T-helper 2 cell (primary cell): ENCODE measurements around the gene BLOC1S5.
"Not testable (repeated sequence)": the region's sequence is repeated elsewhere in the genome, so short reads cannot be mapped to it uniquely, and the experiment has no call there.

Source experiments
- DNase-seq, 5 experiments: peaks; one replicate each; pipeline versions ENCODE4 v3.0.0 to v3.0.0-alpha.2; 2012 to 2022

BLOC1S5 gene

DNA sequence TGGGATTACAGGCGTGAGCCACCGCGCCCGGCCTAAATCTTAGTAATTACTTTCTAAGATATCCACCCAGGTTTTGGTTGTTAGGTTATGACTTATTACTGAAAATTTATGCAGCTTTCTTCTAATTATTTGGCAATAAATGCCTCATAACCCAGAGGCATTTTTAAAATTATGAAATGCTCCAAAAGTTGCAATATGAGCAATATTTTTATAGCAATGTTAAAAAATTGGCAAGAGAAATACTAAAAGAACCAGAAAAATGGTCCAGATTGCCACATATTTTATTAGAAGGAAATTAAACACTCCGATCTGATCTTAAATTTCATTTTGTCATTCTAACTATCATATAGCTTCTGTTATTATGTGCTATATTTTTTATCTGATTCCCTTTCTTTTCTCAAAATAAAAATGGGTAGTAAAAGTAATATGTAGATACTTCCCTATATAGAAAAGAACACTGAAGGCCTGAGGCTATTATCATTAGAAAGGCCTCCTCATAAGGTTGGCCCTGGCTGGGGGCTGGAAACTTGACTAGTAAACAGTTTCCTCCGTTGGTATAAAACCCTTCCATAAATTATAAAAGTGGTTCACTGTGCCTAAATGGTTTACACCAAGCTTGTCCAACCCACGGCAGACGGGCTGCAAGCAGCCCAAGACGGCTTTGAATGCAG is 22.1 kb downstream of the BLOC1S5 start:
- DNase-seq: no peak

DNA sequence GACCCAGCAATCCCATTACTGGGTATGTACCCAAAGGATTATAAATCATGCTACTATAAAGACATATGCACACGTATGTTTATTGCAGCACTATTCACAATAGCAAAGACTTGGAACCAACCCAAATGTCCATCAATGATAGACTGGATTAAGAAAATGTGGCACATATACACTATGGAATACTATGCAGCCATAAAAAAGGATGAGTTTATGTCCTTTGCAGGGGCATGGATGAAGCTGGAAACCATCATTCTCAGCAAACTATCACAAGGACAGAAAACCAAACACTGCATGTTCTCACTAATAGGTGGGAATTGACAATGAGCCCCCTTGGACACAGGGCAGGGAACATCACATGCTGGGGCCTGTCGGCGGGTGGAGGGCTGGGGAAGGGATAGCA is 30.1 kb downstream of the BLOC1S5 start:
- DNase-seq: not testable (repeated sequence)

DNA sequence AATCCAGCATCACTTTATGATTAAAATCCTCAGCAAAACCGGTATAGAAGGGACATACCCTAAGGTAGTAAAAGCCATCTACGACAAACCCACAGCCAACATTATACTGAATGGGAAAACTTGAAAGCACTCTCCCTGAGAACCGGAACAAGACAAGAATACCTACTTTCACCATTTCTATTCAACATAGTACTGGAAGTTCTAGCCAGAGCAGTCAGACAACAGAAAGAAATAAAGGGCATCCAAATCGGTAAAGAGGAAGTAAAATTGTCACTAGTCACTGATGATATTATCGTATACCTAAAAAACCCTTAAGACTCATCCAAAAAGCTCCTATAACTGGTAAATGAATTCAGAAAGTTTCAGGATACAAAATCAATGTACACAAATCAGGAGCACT is 33.3 kb downstream of the BLOC1S5 start:
- no peak for DNase-seq

DNA sequence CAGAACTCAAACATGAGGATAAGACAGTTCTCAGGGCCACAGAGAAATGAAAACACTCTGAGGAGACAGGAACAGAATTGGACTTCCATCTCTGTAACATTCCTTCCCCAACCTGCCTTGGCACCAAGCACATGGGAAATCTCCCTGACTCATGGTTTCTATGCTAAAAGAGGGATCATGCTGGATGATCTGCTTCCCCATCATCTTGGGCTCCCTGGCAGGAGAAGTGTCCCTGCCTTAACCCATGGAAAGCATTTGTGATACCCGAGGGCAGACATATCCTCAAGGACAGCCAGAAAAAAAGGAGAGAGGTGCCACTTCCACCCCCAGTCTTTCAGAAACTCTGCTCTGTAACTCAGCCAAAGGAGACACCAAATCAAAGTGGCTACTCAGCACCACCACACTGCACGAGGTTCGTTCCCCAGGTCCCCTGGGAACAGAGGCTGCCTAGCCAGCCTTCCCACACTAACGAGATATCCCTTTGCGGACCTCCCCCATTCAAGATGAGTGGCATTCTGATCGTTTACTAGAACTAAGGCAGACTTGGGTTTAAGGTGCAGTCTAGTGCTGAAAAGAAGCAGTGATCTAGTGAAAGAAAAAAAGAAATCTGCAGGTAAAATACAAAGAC is 34.8 kb downstream of the BLOC1S5 start:
- DNase-seq: no peak

DNA sequence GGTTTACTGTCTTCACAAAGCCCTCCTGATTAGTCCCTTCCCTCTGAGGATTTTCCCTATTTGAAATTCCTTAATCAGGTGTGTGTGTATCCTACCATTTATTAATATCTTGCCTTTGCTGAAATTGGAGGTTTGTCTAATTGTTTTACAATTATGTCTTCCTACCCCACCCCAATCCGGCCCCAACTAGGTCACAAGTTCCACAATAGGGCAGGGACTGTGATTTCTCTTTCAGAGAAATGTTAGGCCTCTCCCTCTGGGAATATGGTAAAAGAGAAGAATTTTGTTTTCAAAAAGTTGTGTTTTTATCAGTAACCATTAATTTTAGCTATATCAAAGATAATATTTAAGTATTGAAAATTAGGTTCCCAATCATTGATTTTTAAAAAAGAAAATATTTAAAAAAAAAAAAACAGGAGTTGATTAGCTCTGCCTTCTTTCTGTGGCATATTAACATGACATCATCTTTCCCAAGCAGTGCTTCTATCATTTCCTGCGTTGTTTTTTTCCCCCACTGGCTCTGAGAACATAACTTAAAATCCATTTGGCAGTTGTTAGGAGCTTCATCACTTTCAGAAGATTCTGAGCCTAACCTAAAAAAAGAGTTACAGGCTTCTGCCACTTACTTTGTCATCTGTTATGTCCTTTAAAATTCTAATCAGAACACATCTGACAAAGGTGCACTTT is 36.1 kb downstream of the BLOC1S5 start:
- no peak for DNase-seq

DNA sequence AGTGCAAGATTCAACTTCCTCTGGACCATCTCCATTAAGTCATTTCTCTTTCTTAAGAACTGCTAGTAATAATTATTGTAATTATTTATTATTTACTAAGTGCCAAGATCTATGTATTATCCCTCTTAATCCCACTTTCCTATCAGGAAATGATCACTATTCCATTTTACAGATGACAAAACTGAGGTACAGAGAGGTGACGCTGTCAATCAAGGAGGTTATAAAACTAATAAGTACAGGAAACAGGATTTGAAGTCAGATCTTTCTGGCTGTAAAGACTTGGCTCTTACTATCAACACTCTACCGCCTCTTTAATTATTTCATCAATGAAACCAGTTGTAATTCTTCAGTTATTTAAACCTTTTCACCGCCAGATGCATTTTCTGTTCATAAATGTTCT is 37.4 kb downstream of the BLOC1S5 start:
- DNase-seq: no peak

DNA sequence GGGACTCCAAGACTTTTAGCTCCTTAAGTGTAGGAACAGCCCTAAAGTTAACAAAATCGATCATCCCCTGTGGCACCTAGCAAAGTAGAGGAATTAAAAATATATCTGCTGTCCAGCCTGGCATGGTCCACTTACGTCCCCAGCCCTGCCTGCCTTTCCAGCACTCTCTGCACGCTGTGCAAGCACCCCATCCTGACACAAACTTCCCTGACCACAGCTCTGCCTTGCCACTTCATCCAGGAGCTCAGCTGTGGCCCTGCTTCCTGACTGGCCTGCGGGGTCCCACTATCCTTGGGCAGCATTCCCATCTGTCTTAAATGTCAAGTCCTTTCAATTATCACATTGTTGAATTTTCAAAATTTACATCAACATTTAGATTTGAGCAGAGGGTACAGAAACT is 39.0 kb downstream of the BLOC1S5 start:
- DNase-seq: no peak

DNA sequence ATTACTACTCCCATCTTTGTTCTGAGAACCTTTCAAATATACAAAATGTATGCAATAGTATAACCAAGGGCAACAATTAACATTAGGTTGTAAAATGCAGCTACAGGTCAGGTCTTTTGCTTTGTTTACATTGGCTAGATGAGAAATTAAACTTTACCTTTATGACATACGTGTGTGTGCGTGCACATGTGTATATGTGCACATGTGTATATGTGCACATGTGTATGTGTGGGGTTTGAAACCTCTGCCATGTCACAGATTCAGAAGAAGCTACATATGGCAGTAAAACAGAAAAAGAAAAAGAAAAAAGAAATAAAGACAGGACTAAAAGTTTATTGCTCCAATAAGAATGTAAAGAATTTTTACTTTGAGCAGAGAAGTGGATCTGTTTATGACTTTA is 40.6 kb downstream of the BLOC1S5 start:
- DNase-seq: no peak

DNA sequence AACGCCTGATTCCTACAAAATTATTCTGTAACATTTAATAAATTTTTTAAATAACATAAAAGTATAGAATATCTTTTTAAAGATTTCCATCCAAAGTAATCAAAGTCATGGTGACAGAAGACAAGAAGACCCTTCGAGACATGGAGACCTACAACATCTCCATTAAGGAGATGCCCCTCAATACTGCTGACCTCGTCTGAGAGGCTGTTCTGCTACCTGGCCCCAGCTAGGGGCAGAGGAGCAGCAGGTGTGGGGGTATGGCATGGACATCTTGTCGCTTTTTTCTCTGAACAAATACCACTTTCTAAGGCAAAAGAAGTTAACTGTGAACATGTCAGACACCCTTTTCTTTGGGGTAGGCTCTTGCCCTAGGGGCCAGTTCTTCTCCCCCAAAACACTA is 44.1 kb downstream of the BLOC1S5 start:
- DNase-seq: no peak

DNA sequence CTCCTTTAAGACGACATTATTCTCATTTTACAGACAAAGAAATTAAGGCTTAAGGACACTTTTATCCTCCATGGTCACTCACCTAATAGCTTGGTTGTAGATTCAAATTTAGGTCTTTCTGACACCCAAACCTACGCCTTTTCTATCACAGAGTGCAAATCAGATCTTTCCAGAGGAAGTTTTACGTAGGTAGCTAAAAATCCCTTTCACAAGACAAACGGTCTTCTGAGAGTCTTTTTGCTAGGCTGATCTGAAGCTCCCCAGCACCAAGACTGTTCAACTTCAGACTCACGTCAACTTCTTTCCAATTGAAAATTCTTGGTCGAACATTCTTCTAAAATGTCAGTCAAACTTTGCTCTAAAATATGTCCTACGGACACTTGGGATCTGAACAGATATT is 46.5 kb downstream of the BLOC1S5 start:
- DNase-seq: no peak

DNA sequence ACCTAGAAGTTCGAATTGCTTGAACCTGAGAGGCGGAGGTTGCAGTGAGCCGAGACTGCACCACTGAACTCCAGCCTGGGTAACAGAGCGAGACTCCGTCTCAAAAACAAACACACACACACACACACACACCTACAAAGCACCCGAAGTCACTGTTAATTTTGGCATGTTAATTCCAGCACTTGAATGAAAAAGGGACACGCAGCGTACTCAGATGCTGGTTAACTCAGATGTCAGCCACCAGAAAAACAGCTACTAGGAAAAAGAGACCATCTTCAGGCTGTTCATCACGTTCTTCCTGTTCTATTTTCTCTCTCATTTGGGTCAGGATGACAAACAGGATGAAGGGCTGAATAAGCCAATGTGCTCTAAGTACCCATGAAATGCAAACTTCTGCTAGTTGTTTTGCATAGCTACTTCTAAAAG is 46.9 kb downstream of the BLOC1S5 start:
- no peak for DNase-seq

DNA sequence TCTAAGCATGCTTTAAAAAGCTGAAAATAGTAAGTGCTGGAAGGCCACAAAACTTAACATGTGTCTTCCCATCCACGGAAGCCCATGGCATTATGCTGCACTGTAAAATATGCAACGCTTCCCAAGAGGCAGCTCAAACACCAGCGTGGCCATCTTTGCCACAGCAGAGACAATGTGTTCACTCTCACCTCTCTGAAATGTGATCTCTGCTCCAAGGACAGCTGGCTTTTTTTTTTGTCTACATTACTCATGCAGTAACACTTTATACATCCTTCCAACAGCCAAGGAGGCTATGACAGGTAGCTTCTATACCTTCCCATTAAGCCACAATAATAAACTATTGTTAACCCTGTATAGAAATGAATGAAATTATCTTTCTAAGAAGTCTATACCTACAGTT is 49.2 kb downstream of the BLOC1S5 start:
- DNase-seq: no peak

DNA sequence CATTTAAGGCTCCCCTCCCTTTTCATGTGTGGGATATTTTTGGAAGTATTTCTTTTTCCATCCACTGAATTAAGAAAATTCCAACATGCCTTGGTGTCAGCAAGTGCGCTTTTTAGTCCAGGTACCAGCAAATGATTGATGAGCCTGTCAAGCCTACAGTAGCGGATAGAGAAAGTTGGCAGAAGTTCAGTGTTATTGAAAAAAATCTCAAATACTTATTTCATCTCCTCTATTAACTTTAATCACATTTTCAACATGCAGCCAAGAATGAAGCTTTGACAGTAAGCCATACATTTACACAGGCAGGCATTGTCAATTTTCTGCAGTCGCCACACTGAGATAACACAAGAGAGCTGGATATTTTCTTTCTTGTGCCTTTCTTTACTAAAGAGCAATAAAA is 50.4 kb downstream of the BLOC1S5 start:
- DNase-seq: no peak

DNA sequence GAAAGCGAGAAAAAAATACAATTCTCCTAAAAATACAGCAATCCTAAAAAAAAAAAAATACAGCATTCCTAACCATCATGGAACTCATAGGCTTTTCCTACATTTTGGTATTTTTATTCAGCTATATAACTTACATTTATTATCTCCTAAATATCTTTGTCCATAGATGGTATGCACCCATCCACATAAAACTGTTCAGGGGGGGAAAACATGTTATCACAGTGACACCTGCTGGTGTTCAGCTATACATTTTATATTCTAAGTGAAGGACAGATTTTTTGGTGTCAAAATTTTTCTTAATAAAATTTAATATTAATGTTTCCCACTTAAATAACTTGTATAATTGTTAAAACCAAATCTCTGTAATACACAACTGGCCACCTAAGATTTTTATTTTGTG is 58.0 kb downstream of the BLOC1S5 start:
- DNase-seq: peak in 1 of 5 experiments; percentile 29

DNA sequence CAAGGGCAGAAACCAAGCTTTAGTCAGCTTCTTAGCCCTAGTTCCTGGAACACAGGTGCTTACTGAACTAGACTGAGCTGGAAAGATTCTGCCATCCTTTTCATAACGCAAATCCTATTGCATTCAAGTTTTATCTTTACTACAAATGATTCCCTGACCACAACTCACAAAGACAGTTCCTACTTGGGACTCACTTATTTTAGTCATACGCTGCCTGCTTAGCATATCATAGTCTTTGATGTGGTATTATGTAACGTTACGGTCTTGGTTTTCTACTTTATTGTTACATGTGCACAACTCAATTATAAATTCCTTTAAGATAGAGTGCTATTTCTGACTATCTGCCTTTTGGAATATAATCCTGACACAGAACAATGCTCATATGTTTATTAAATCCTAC is 59.1 kb downstream of the BLOC1S5 start:
- no peak for DNase-seq

DNA sequence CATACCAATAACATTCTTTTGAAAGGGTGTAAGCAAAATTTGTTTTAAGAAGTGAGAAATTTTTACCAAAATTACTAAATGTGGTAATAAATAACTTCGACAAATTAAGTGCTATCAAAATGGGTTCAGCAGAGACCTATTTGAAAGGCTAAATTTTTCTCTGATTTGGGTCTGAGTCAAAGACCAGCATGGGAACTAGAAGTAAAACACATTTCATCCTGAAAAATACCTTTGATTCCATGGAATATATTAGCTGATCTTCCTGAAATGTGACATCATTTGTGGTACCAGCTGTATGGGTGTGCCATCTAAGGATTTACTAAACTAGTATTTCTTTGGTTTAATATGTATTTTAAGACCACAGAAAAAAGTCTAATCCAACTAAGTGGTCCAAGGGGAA is 63.6 kb downstream of the BLOC1S5 start:
- no peak for DNase-seq

DNA sequence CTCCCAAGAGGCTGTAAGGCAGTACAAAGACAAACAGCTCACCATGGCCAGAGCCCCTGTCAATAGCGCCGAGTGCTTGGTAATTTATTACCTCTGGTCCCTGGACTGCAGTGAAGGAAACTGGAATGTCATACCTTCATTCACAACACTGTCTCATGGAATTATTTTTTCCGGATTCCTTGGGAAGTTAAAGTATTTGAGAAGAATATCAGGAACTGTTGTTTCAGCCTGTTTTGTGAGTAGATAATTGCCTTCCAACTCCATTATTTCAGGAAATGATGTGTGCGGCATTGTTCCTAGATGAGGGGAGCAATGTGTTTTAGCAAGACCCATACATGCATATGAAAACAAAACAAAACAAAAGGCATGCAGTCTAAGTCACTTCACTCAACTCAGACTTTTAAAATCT is 64.0 kb downstream of the BLOC1S5 start:
- DNase-seq: no peak

DNA sequence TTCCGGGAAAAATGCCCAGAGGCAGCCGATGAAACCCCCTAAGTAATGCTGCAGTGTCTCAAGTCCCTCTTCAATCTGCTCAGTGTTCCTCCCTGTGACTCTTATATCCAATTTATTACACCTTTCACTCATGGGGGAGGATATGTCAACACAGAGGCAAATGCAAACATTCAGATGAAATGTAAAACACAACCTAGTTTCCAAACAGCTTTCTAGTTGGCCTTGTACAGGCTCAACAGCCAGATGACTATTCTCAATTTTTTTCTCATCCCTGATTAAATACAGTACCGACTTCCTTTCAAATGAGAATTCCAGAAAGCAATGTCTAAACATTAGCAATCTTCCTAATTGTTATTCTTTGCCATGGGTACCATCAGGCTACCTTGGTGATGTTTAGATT is 65.0 kb downstream of the BLOC1S5 start:
- DNase-seq: no peak

DNA sequence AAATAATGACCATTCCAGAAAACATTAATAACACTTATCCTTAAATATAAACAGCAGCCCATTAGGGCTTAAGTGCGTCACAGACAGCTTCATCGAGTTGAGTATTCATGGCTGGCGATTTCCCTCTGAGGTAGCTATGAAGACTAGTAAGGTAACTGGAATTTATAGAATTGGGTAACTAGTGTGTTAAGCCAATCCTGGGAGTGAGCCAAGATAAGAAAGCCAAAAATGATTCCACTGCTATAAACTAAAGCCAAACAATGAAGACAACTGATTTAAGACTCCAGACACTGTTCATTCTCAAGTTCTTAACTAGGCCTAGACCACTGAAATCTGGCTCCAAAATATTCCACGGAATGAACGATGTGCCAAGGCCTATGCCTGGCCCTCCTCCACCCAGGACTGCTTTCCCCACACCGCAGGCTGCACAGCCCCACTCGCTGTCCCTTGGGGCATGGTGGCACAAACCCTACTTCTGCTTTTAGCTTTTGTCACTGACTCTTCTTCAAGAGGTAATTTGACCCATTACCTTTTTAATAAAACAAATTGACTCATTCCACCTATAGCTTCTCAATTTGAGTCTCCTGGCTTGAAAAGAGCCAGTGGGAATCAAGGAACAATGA is 66.0 kb downstream of the BLOC1S5 start:
- no peak for DNase-seq

DNA sequence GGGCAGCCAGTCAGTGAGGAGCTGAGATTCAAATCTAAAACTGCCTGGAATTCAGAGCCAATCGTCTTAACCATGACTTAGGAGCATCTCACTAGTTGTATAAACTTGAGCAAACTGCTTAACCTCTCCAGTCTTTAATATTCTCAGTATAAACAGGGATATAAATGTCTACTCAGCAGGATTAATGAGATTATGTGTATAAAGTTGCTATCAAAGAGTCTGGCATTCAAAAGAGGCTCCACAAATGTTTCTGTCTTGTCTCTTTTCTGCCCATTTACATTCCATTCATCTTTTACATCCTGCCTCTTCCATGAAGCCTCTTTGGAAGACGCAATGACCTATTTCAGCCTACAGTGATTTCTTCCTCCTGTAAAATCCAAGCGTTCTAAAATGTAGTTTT is 66.9 kb downstream of the BLOC1S5 start:
- no peak for DNase-seq

DNA sequence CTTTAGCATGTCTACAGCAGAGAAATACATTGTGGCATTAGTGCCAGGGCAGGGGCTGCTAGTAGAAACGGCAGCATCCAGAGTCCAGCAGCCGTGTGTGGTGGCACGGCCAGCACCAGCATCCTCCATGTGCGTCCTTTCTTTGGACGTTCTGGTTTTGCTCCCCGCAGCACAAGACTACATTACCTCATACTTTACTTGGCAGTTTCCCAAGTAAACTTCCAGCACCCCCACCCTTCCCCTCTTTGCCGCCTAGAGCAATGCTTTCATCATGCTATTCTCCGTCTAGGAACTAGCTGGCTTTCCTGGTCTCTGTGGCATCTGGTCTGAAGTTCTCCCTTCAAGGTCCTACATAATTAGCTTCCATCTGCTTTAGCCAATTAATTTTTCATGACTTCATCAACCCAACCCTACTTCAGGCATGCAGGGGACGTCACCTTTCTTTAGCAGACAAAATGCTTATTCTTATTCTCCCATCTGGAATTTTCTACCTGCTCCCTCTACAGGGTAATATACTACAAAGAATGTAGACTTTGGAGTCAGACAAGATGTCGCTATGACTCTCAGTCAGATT is 67.6 kb downstream of the BLOC1S5 start:
- DNase-seq: no peak

DNA sequence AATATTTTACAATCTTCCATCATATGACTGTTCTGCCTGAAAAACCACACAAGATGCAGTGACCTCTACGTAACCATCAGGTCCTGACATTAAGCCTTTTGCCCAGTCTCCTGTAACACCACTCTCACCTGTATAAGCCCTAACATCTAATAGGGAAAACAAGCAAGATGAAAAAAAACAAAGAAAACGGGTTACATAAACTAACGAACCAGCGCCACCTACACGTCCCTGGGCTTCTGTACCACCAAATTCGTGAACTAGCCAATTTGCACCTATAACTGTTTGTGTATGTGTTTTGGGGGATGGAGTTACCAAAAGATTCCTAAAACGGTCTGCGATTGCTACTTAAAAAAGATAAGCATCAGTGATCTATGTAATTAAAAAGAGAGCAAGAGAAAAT is 70.2 kb downstream of the BLOC1S5 start:
- DNase-seq: no peak

DNA sequence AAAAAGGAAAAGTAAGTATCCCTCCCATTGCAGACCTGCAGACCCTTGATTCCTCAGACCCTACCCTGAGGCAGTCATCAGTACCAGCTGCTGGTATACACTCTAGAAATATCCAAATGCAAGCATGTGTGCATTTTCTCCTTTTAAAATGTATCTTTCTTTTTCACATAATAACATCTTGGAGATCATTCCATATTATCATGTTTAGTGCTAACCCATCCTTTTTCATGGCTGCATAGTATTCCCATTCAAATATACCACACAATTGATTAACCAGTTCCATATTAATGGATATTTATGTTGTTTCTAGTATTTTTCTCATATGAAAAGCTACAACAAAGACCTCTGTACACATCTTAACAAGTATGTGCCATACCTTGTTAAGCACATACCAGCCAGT is 70.8 kb downstream of the BLOC1S5 start:
- no peak for DNase-seq
